Naive B cell (primary cell): ENCODE results near the gene MXI1. TPM values are rescaled to one million over a fixed set of nuclear protein-coding genes. Genes with fewer than 3 reads are reported as not detected.

Source experiments
- ATAC-seq, 2 donors: fragments of 150-1000 bp; cut with Tn5 transposase; 2 replicates each; pipeline ENCODE4 v1.10.0; 2021; ENCODE audit warnings: low read depth in 2 of 2, mild to moderate bottlenecking in 2 of 2, moderate library complexity in 2 of 2
- DNase-seq: peaks from one replicate; pipeline ENCODE4 v3.0.0; 2022
- H3K27ac Mint-ChIP-seq, 6 donors: one replicate each; pipeline ENCODE4 v1.8.0; 2020 to 2022; ENCODE audit warnings: mild to moderate bottlenecking in 6 of 6, mixed read lengths in 6 of 6, moderate library complexity in 5 of 6, inconsistent platforms in 2 of 6
- H3K27me3 Mint-ChIP-seq, 3 donors: one replicate each; pipeline ENCODE4 v1.8.0; 2021 to 2022; ENCODE audit warnings: mixed read lengths in 3 of 3, mild to moderate bottlenecking in 1 of 3
- H3K36me3 Mint-ChIP-seq, 2 donors: one replicate each; pipeline ENCODE4 v1.8.0; 2020 to 2022; ENCODE audit warnings: mixed read lengths in 2 of 2, inconsistent platforms in 1 of 2, mild to moderate bottlenecking in 1 of 2
- H3K4me1 Mint-ChIP-seq, 3 donors: one replicate each; pipeline ENCODE4 v1.8.0; 2020 to 2022; ENCODE audit warnings: mixed read lengths in 3 of 3, inconsistent platforms in 1 of 3, mild to moderate bottlenecking in 1 of 3, moderate library complexity in 1 of 3
- H3K4me3 Mint-ChIP-seq, 8 donors: one replicate each; pipeline ENCODE4 v1.8.0; 2020 to 2022; ENCODE audit warnings: mild to moderate bottlenecking in 8 of 8, mixed read lengths in 8 of 8, moderate library complexity in 8 of 8, inconsistent platforms in 2 of 8
- H3K9me3 Mint-ChIP-seq, 7 donors: one replicate each; pipeline ENCODE4 v1.8.0; 2020 to 2022; ENCODE audit warnings: mixed read lengths in 7 of 7, mild to moderate bottlenecking in 5 of 7, inconsistent platforms in 2 of 7, moderate library complexity in 1 of 7
- polyA plus RNA-seq, 6 donors: library from polyadenylated mRNA; unstranded; fragments of 300-500 nt; fragmentation: Illumina TruSeq; gene quantifications; one replicate each; pipeline ENCODE4 v1.2.3, GENCODE V29; 2021; ENCODE audit warnings: low read depth in 6 of 6

The MXI1 gene
- polyA plus RNA-seq, 6 donors from 2014 or later = 30.6 to 56.1 (median 44.9) TPM

GRCh38 chr10:110212119-110213006 is 5.0 kb downstream of the MXI1 start:
- Mint-ChIP-seq H3K9me3 (peaks cover 0 to 2% (median 0%) of the 10 kb centered on the region in 7 donors), H3K4me3 (peak overlapping the region; percentile 89 to 99 (median 95)), H3K4me1 (peaks cover 48 to 53% (median 50%) of the 10 kb centered on the region in 3 donors), H3K27me3 (peaks cover 0 to 12% (median 0%) of the 10 kb centered on the region in 3 donors), H3K36me3 (no peaks in the 10 kb centered on the region), H3K27ac (peak overlapping the region; percentile 2 to 99 (median 98))
- DNase-seq (peak; percentile 47), ATAC-seq (peak; percentile 13 to 15)

- peaks cover 39 to 46% (median 42%) of the 10 kb centered on the region in 3 donors for H3K4me1 Mint-ChIP-seq
Observed at GRCh38 chr10:110214371-110214826, 7.0 kb downstream of the MXI1 start.

GRCh38 chr10:110215286-110216170 is 8.1 kb downstream of the MXI1 start:
- no peaks in the 10 kb centered on the region for H3K36me3 Mint-ChIP-seq
- H3K27ac Mint-ChIP-seq = peak overlapping the region in 1 of 6 donors; percentile 47
- peaks cover 35 to 46% (median 37%) of the 10 kb centered on the region in 3 donors for H3K4me1 Mint-ChIP-seq
- H3K27me3 Mint-ChIP-seq = peaks cover 0 to 12% (median 0%) of the 10 kb centered on the region in 3 donors
- H3K4me3 Mint-ChIP-seq = peak overlapping the region in 2 of 8 donors; percentile 35 to 78
- no peak for DNase-seq
- no peak for ATAC-seq
- H3K9me3 Mint-ChIP-seq = peaks cover 0 to 2% (median 0%) of the 10 kb centered on the region in 7 donors

More at GRCh38 chr10:110214371-110214826, 7.0 kb downstream of the MXI1 start:
- Mint-ChIP-seq H3K27ac (no peak overlapping the region), H3K4me3 (peak overlapping the region in 2 of 8 donors; percentile 16 to 92), H3K27me3 (peaks cover 0 to 12% (median 0%) of the 10 kb centered on the region in 3 donors), H3K9me3 (peaks cover 0 to 2% (median 0%) of the 10 kb centered on the region in 7 donors), H3K36me3 (no peaks in the 10 kb centered on the region)
- ATAC-seq = no peak
- DNase-seq = no peak

GRCh38 chr10:110216240-110216639 is 8.8 kb downstream of the MXI1 start:
- Mint-ChIP-seq H3K4me3 (no peak overlapping the region), H3K36me3 (no peaks in the 10 kb centered on the region), H3K27me3 (peaks cover 0 to 12% (median 0%) of the 10 kb centered on the region in 3 donors), H3K9me3 (no peaks in the 10 kb centered on the region), H3K27ac (no peak overlapping the region), H3K4me1 (peaks cover 28 to 44% (median 31%) of the 10 kb centered on the region in 3 donors)
- ATAC-seq = no peak
- DNase-seq = no peak

GRCh38 chr10:110216942-110217661 is 9.7 kb downstream of the MXI1 start:
- H3K27me3 Mint-ChIP-seq = peaks cover 0 to 12% (median 0%) of the 10 kb centered on the region in 3 donors
- H3K9me3 Mint-ChIP-seq = no peaks in the 10 kb centered on the region
- DNase-seq (no peak), ATAC-seq (no peak)
- peaks cover 26 to 44% (median 28%) of the 10 kb centered on the region in 3 donors for H3K4me1 Mint-ChIP-seq
- peak overlapping the region in 1 of 6 donors; percentile 24 for H3K27ac Mint-ChIP-seq
- no peak overlapping the region for H3K4me3 Mint-ChIP-seq
- no peaks in the 10 kb centered on the region for H3K36me3 Mint-ChIP-seq

- Mint-ChIP-seq H3K4me1 (peaks cover 25 to 44% (median 26%) of the 10 kb centered on the region in 3 donors), H3K9me3 (no peaks in the 10 kb centered on the region), H3K36me3 (no peaks in the 10 kb centered on the region), H3K4me3 (no peak overlapping the region), H3K27ac (no peak overlapping the region), H3K27me3 (peaks cover 0 to 12% (median 0%) of the 10 kb centered on the region in 3 donors)
- ATAC-seq = no peak
- no peak for DNase-seq
Observed at GRCh38 chr10:110217662-110218008, 10.2 kb downstream of the MXI1 start.

GRCh38 chr10:110218632-110219031 is 11.2 kb downstream of the MXI1 start:
- Mint-ChIP-seq H3K27ac (peak overlapping the region in 2 of 6 donors; percentile 49 to 56), H3K4me3 (peak overlapping the region in 2 of 8 donors; percentile 16 to 44), H3K9me3 (no peaks in the 10 kb centered on the region), H3K36me3 (no peaks in the 10 kb centered on the region), H3K27me3 (peaks cover 0 to 13% (median 0%) of the 10 kb centered on the region in 3 donors), H3K4me1 (peaks cover 16 to 37% (median 24%) of the 10 kb centered on the region in 3 donors)
- no peak for DNase-seq
- ATAC-seq = peak; percentile 13 to 46

GRCh38 chr10:110219884-110220283 is 12.5 kb downstream of the MXI1 start:
- no peaks in the 10 kb centered on the region for H3K9me3 Mint-ChIP-seq
- peak overlapping the region in 2 of 6 donors; percentile 5 to 33 for H3K27ac Mint-ChIP-seq
- no peak for DNase-seq
- H3K4me1 Mint-ChIP-seq = peaks cover 17 to 27% (median 24%) of the 10 kb centered on the region in 3 donors
- H3K36me3 Mint-ChIP-seq = no peaks in the 10 kb centered on the region
- H3K27me3 Mint-ChIP-seq = peaks cover 0 to 18% (median 0%) of the 10 kb centered on the region in 3 donors
- H3K4me3 Mint-ChIP-seq = peak overlapping the region in 1 of 8 donors; percentile 41
- ATAC-seq = no peak

- no peak for ATAC-seq
- Mint-ChIP-seq H3K36me3 (no peaks in the 10 kb centered on the region), H3K4me1 (peaks cover 22 to 30% (median 29%) of the 10 kb centered on the region in 3 donors), H3K27ac (peak overlapping the region in 2 of 6 donors; percentile 5 to 33), H3K9me3 (no peaks in the 10 kb centered on the region), H3K4me3 (peak overlapping the region in 4 of 8 donors; percentile 9 to 41 (median 13)), H3K27me3 (peaks cover 0 to 17% (median 0%) of the 10 kb centered on the region in 3 donors)
- no peak for DNase-seq
Observed at GRCh38 chr10:110220398-110220797, 13.0 kb downstream of the MXI1 start.

- peaks cover 25 to 30% (median 29%) of the 10 kb centered on the region in 3 donors for H3K4me1 Mint-ChIP-seq
Observed at GRCh38 chr10:110221044-110221720, 13.8 kb downstream of the MXI1 start.

GRCh38 chr10:110221721-110222261 is 14.4 kb downstream of the MXI1 start:
- H3K4me1 Mint-ChIP-seq = peaks cover 25 to 30% (median 29%) of the 10 kb centered on the region in 3 donors

More at GRCh38 chr10:110221044-110221720, 13.8 kb downstream of the MXI1 start:
- Mint-ChIP-seq H3K4me3 (peak overlapping the region in 7 of 8 donors; percentile 41 to 87 (median 71)), H3K27me3 (peaks cover 0 to 12% (median 0%) of the 10 kb centered on the region in 3 donors), H3K9me3 (no peaks in the 10 kb centered on the region), H3K27ac (peak overlapping the region in 2 of 6 donors; percentile 15 to 87), H3K36me3 (no peaks in the 10 kb centered on the region)
- ATAC-seq = no peak
- DNase-seq = no peak

More at GRCh38 chr10:110221721-110222261, 14.4 kb downstream of the MXI1 start:
- H3K27me3 Mint-ChIP-seq = peaks cover 0 to 12% (median 0%) of the 10 kb centered on the region in 3 donors
- peak overlapping the region; percentile 59 to 87 (median 82) for H3K4me3 Mint-ChIP-seq
- peak overlapping the region; percentile 45 to 89 (median 84) for H3K27ac Mint-ChIP-seq
- ATAC-seq (peak; percentile 39 to 44), DNase-seq (peak; percentile 53)
- no peaks in the 10 kb centered on the region for H3K36me3 Mint-ChIP-seq
- no peaks in the 10 kb centered on the region for H3K9me3 Mint-ChIP-seq
